ENCODE results near the gene CRTC2.

CRTC2 gene

GRCh38 chr1:153933955-153934354, 24.5 kb downstream of the CRTC2 start:
- peaks cover 55% of the 10 kb centered on the region for H3K36me3 ChIP-seq (ENCODE audit: control insufficient read depth, insufficient read depth, low read length)

GRCh38 chr1:153933430-153933829, 25.0 kb downstream of the CRTC2 start:
- Histone ChIP-seq H3K36me3 (ENCODE audit: control insufficient read depth, insufficient read depth, low read length) (peaks cover 52% of the 10 kb centered on the region), H3K4me3 (replicated peaks; ENCODE audit: low read depth, low read length) (no peak overlapping the region), H3K27me3 (replicated peaks; ENCODE audit: control insufficient read depth, insufficient read depth, low read length) (no peaks in the 10 kb centered on the region)
- DNase-seq (ENCODE audit: extremely low read depth, insufficient read length) = no peak
- no peak for TF ChIP-seq CTCF (IDR thresholded peaks at IDR 0.05; ENCODE audit: insufficient read depth, low read length, poor library complexity, severe bottlenecking)

More at GRCh38 chr1:153933955-153934354, 24.5 kb downstream of the CRTC2 start:
- Histone ChIP-seq H3K27me3 (replicated peaks; ENCODE audit: control insufficient read depth, insufficient read depth, low read length) (no peaks in the 10 kb centered on the region), H3K4me3 (replicated peaks; ENCODE audit: low read depth, low read length) (no peak overlapping the region)
- DNase-seq (ENCODE audit: extremely low read depth, insufficient read length) = no peak
- no peak for TF ChIP-seq CTCF (IDR thresholded peaks at IDR 0.05; ENCODE audit: insufficient read depth, low read length, poor library complexity, severe bottlenecking)

GRCh38 chr1:153932156-153933131, 26.0 kb downstream of the CRTC2 start:
- peaks cover 48% of the 10 kb centered on the region for H3K36me3 ChIP-seq (ENCODE audit: control insufficient read depth, insufficient read depth, low read length)

GRCh38 chr1:153929981-153930948, 28.1 kb downstream of the CRTC2 start:
- no peak for TF ChIP-seq CTCF (IDR thresholded peaks at IDR 0.05; ENCODE audit: insufficient read depth, low read length, poor library complexity, severe bottlenecking)
- DNase-seq (ENCODE audit: extremely low read depth, insufficient read length) = no peak
- no peaks in the 10 kb centered on the region for H3K27me3 ChIP-seq (replicated peaks; ENCODE audit: control insufficient read depth, insufficient read depth, low read length)
- H3K4me3 ChIP-seq (replicated peaks; ENCODE audit: low read depth, low read length) = no peak overlapping the region
- H3K36me3 ChIP-seq (ENCODE audit: control insufficient read depth, insufficient read depth, low read length) = peaks cover 35% of the 10 kb centered on the region

More at GRCh38 chr1:153932156-153933131, 26.0 kb downstream of the CRTC2 start:
- TF ChIP-seq CTCF (IDR thresholded peaks at IDR 0.05; ENCODE audit: insufficient read depth, low read length, poor library complexity, severe bottlenecking) = no peak
- Histone ChIP-seq H3K4me3 (replicated peaks; ENCODE audit: low read depth, low read length) (no peak overlapping the region), H3K27me3 (replicated peaks; ENCODE audit: control insufficient read depth, insufficient read depth, low read length) (no peaks in the 10 kb centered on the region)
- no peak for DNase-seq (ENCODE audit: extremely low read depth, insufficient read length)

- Histone ChIP-seq H3K36me3 (ENCODE audit: control insufficient read depth, insufficient read depth, low read length) (peaks cover 29% of the 10 kb centered on the region), H3K27me3 (replicated peaks; ENCODE audit: control insufficient read depth, insufficient read depth, low read length) (no peaks in the 10 kb centered on the region), H3K4me3 (replicated peaks; ENCODE audit: low read depth, low read length) (no peak overlapping the region)
- TF ChIP-seq CTCF (IDR thresholded peaks at IDR 0.05; ENCODE audit: insufficient read depth, low read length, poor library complexity, severe bottlenecking) = no peak
- DNase-seq (ENCODE audit: extremely low read depth, insufficient read length) = no peak
These were observed 29.0 kb downstream of the CRTC2 start for GRCh38 chr1:153929426-153929825.
